Activated effector memory CD4-positive, alpha-beta T cell treated with Interleukin-2 at 50 U/mL for 16 hours (primary cell): ENCODE measurements around the gene RNF220.

ENCODE experiments used
- DNase-seq: peaks from one replicate; pipeline ENCODE4 v3.0.0-alpha.2; 2020

Gene RNF220

DNA sequence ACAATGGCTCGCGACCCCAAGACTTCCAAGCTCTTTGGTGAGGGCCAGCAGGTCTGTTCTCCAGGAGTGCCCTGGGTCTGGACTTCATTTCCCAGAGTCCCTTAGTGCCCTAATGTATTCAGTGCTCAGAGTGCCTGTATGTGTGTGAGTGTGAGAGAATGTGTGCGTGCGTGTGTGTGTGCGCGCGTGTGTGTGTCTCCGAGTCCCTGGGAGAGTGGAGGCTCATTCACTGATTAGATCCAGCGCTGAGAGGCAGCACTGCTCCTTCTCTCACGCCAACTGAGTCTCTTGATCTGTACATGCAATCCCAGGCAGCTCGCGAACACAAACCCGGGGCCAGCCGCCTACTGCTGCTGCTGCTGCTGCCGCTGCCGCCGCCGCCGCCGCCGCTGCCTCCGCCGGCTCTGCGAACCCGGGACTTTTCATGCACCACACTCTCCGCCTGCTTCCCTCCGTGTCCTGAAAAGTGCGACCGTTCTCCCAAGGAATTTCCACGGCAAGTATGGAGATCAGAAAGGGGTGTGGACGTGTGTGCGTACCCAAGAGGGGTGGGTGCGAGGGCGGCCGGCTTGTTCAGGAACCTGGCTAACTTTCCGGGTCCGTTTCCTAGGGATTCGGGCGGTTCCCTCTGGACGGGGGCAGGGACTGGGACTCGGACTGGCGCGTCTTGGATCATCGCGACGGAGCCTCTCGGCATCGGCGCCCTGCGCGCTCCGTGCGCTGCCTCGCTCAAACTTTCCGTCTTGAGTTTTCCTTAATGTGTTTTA lies at the start of gene RNF220:
TSS of gene RNF220 (plus strand) at position 225 of the 767 bp plus-strand sequence.
- DNase-seq, result no peak

DNA sequence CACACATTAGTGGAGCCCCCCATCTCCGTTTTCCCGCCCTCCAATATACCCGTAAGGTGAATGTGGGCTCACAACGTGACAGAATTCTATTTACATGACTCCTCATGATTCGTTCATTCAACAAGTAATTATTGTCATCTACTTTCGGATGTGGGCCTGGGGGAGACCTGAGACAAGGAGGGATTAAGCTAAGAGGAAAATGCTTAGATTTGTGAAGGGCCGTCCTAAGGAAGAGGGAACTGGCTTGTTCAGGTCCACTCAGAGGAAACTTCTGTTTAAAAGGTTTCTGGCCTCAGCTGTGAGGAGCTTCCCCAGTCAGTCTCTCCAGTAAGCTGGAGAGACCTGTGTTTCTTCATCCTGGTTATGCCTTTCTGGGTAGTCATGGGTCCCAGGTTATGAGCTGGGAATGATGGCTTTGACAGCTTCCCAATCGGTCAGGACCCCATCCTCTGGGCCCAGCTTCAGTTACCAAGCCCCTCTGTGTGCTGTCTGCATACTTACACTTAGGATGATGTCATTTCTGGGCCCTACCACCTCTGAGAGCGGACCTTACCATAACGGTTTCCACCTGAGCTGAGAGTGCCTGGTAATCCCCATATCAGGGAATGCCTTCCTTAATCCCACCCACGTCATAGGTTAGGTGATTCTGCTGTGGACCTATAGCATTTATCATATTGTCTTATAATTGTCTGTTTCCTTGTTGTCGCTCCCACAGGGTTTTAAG lies 49.3 kb upstream of the RNF220 start:
- no peak for DNase-seq

GRCh38 chr1:44357710-44358109 lies 47.3 kb upstream of the RNF220 start:
- DNase-seq, result no peak

DNA sequence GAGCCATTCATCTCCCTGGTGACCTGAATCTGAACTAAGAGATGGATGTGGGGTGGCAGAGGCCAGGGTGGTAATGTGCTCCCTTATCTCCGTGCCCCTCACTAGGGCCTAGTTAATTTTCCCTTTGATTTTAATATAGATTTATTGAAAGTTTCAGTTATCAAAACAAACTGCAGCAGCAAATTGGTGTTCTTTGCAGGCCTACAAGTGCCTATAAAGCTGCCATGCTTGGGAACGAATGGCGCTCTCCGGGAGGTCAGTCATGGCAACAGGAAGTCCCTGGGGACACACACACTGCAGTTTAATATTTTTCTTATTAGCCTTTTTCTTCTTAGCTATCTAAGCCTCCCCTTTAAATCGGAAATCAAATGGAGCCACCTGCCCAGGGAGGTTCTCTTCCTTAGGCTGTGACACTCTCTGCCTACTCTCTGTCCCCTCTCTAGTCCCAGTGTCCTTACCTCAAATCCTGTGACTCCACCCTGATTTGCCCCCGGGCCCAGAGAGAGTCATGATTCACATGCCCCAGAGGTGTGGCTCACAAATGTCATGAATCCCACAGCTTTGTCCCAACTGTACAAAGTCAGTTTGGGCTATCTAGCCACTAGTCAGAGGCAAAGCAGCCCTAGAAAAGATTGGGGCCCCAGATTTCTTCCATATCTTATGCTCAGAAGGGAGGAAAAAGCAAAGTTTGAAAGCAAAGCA lies 45.7 kb upstream of the RNF220 start:
- no peak for DNase-seq

- no peak for DNase-seq
These were observed 43.6 kb upstream of the RNF220 start for GRCh38 chr1:44361478-44361877.

DNA sequence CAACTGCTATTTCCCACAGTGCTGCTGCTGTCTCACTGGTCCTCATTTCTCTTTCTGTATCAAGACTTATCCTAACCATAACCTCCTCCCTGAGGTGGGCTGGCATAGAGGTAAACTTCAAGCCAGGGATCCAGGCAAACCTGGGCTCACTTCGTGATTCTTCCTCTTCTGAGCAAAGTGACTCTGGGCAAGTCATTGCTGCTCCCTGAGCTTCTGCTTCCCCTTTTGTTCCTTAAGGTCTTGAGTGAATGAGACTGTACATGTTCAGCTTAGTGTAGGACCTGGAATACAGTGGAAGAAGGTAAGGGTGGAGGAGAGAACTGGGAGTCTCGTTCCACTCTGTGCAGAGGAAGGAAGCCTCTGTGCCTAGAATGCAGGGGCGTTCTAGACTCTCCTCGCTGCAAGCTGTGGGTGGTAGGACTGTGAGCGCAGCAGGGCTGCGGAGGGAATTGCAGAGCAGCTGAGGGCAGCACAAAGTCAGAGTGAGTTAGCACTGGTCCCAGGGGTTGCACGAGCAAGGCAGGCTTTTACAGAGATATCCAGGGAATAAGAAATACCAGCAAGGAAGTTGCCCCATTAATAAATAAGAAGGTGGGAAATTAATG lies 38.6 kb upstream of the RNF220 start:
- no peak for DNase-seq

DNA sequence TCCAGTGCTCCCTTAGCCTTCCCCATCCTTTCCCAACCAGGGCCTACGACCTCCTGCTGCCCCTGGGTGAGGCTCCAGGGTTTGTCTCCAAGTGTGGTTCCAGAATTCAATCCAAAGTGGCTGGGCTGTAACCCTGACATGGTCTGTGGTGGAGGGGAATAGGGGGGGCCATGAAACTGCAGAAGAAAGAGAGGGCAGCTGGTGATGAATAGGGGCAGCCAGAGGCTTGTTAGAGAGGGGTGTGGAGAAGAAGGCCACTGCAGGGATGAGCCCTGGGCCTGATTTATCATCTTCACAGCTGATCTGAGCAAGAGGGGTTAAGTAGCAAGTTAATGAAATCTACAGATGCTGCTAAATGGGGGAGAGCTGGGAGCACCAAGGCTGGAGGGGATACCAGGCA lies 37.1 kb upstream of the RNF220 start:
- DNase-seq, result no peak

DNA sequence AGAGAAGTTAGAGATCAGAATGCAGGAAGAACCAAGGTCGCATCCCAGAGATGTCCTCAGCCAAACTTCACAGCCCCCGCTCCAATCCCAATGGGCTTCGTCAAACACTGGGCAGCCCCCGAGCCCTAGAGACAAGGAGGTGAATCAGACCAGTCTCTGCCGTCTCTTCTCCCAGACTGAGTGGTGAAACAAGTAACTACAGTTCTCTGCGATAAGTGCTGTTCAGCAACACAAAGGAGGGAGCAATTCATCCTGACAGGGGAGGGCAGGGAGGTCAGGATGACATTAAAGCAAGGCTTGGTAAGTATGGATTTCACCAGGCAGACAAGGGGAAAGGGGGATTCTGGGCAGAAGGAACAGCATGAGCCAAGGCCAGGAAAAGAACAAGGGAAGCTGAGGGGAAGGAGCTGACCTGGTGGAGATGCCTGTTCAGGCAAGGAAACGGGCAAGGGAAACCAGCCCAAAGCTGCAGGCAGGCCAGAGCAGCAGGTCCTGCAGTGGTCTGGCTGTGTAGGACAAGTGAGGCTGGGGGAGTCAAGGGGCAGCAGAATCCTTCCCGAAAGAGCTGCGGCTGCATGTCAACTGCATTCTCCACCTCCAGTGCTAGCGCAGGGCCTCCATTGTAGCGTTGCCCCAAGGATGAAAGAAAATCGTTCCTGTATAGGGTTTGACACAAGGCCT lies 36.4 kb upstream of the RNF220 start:
- no peak for DNase-seq

DNA sequence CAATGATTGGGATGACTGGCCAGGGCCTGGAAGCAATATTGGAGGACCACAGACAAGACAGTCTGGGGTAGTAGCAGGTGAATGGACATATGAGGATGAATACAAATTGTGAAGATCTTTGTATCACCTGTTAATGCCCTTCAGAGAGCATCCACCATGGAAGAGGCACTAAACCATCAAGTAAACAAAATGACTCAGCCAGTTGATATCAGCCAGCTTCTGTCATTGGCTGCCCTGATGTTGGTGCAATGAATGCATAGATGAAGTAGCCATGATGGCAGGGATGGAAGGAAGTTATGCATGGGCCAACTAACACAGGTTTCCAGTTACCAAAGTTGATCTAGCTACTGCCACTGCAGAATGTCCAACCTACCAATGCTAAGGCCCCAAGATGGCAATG lies 33.8 kb upstream of the RNF220 start:
- no peak for DNase-seq

DNA sequence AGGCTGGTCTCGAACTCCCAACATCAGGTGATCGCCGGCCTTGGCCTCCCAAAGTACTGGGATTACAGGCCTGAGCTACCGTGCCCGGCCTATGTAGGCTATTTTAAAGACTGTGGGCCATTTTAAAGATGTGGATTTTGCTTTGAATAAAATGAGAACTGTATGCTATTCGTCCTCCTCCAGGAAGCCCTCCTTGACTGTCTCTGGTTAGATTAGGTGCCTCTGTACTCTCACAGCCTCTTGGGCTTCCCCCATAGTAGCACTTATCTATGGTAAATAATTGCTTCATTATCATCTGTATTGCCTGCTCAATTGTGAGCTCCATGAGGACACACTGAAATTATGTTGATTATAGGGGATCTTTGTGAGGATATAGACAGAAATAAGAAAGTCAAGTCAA lies 29.5 kb upstream of the RNF220 start:
- no peak for DNase-seq

DNA sequence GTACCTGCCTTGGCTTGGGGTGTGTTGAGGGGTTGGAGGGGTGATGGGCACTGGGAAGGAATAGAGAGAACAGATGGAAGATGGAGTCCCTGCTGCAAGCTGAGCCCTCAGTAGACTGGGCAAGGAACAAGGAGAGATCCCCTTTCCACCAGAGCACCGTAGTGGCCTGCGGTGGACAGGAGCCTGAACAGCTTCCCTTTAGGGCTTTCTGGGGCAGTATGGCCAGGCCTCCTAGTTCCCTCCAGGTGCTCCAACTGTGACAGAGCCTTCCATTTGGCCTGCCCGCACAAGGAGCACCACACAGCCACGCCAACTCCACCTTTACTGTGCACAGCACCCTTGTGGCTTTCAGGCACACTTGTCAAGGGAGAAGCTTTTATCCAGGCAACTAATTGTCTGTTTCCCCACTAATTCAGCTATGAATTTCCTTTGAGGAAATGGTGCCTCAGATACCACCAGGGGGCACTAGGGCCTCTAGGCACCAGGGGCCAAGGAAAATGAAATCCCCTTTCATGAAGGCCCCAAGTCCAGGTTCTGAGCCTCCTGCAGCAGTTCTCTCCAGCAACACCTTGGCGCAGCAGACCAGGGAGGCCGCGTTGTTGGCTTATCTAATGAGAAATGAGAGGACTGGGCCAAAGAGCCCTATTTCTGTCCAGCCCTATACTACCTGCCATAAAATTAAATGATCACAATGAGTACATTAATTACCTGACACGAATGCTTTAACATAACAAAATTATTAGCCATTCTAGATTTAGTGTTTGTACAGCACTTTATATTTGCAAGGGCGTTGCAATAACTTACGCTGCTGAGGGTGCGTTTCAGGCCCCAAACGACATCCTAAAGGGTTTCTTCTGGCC lies 26.9 kb upstream of the RNF220 start:
- no peak for DNase-seq

DNA sequence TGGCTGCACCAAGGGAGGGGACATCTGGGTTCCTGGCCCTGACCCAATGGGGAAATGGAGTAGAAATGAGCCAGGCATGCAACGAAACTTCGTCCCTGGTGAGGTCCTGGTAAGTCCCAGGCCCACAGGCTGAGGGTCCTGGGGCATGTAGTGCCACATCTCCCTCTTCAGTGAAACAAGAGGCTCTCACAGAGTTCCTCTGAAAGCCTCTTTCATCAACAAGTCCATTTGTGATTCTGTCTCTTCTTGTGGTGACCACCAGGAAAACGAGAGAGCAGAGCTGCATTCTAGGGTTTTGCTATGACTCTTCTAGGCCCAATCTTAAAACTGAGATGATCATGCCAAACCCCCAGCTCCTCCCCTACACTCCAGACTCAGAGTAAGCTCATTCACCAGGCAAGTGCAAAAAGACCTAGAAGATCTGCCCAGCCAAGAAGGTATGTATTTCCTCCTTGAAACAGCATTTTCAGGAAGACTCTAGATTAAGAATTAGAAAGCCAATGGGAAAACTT lies 24.3 kb upstream of the RNF220 start:
- DNase-seq, result no peak

DNA sequence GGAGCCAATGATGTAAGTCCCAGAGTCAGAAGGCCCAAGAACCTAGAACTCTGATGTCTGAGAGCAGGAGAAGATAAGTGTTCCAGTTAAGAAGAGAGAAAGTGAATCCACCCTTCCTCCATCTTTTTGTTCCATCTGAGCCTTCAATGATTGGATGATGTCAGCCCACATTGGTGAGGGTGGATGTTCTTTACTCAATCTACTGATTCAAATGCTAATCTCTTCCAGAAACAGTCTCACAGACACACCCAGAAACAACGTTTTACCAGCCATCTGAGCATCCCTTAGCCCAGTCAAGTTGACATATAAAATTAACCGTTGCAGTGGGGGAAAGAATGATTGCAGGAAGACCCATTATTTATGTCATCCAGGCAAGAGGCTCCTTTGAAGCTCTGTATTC lies 16.5 kb upstream of the RNF220 start:
- DNase-seq, result no peak

DNA sequence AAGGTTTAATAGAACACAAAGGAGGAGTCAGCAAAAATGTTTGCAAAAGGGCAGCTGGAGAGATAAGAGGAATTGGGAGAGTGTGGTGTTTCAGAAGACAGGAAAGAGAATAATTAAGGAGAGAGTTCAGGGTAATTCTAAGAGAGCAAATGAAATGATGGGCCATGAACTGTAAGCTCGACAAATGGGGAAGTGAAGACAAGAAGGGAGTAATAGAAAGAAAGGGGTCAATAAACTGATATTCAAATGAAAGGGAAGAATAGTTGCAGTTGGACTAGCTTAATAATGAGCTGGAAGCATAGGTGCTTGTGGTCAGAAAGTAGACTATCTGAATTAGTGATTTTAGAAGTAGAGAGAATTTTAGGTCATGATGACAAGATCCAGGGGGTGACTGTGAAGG lies 15.6 kb upstream of the RNF220 start:
- DNase-seq, result no peak

DNA sequence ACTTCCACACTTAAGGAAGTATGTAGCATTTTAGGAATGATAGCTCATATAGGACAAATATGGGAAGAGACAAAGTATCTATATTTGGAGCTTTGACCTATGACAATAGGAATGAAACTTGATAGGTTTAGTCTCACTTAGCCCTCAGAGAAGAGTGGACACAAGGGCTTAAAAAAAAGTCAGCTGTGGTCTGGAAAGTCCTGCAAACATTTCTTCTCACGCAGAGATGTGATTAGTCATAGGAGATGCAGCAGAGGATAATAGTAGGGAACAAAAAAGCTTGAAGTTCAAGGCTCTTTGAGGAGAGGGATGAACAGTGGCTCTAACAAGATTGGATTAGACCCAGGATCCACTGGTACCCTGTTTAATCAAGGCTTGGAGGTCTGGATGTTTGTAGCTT lies 14.8 kb upstream of the RNF220 start:
- no peak for DNase-seq

DNA sequence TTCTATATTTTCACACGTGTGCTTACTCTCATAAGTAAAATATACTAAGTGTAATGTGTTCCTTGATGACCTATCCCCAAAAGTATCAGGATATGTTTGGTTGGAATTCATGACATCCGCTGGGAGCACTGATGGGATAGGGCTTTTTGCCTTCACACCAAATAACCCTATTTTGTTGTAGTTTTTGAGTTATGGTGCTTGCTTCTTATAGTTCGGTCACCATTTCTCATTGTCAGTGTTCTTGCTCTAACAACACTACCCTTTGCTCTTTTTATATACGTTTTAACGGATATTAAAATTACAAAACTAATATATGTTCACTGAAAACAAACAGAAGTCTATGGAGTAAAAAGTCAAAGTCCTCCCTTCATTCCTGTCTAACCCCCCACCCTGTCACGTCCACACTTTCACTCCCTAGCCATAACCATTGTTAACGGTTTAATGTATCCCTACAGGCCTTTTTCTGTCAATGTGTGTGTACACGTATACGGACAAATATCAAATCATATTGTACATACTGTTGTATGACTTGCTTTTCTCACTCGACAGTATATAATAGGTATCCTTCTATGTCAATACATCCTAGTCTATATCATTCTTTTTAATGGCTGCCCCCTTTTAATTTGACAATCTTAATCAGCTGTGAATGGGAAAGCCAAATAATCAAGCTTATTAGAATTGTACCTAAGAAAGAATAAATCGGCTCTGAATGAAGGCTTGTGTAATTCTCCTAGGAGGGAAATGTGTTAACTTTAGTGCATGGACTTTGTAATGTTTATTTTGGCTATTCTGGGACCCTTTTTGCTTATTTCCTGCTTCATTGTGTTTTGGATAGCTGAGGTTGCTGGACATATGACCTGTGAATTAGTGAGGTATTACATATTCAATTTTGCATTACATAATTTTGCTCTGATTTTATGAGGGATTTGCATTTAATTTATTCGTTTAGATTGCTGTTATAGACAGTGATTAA lies 3.5 kb upstream of the RNF220 start:
- no peak for DNase-seq

DNA sequence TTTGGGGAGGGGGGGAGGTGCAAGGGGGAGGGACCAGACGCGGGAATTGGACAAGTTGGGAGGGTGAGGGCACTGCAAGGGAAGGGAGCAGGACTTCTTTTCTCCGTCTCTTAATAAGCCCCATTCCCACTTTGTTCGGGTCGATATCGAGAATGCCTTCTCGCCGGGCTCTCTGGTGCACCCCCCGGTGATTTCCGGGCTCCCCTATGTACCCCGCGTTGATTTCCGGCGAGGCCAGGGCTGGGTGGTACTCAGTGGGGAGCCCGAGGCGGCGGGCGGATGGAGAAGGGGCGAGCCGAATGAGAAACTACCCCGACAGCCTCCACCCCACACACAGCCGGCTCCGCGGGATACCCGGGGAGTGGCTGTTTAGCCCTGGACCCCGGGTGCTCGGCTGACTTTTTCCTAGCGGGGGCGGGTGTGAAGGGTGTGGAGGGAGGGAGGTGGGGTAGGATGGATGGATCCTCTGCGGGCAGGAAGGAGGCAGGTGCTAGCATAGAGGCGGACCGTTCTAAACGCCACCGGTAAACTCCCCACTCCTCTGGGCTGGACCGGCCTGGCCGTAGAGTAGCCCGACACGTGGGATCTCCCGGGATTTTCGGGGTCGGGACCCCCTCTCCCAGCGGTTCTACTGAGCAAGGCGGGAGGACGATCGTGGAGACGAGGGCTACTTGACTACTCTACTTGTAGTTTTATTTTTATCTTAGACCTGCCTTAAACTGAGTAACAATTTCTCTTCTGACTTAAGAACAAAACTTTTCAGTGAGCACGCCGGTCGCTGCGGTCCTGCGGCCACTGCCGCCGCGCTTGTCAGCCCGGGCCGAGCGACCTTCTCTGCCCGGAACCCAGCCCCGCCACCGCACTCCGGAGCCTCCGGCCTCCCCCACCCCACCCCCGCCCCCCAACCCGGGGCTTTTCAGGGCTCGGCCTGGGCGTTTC lies 1.0 kb downstream of the RNF220 start:
- DNase-seq, result no peak

DNA sequence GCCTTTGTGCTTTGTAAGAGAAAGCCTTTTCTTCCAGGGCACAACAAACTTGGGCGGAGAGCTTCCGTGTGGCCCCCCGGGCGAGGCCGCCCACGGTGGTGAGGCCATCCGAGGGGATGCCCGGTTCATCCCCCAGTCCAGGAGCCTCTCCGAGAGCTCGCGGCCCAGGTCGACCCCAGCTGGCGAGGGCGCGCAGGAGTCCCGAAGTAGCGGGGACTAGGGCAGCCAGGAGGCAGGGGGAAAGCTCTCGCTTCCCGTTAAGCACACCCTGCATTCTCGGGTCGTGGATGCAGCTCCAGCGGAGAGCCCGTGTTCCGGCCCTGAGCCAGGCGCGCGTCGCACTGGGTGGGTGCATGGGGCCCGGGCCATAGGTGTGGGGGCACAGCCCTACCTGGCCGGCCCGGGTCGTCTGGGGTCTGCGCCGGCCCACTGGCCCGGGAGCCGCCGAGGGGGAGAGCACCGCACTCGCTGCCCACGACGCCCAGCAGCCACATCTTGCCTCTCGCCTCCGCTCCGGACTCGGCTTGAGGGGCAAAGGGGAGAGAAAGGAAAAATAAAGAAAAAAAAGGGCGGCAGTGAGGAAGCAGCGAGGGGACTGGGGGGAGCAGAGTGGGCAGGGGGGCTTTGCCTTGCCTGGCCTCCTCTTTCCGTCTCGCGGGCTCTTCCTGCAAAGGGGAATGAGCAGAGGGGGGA lies 1.8 kb downstream of the RNF220 start:
- no peak for DNase-seq
